ENCODE results near the gene COX7A1. TPM values are rescaled to one million over a fixed set of nuclear protein-coding genes. Genes with fewer than 3 reads are reported as not detected.
"Not testable (repeated sequence)": the region's sequence is repeated elsewhere in the genome, so short reads cannot be mapped to it uniquely, and the experiment has no call there.

Gene COX7A1
- total and polyA plus RNA-seq, 7 donors: 571 to 1,741 (median 1,453) TPM

GRCh38 chr19:36183245-36183628 is 31.0 kb upstream of the COX7A1 start:
- Histone ChIP-seq H3K4me1 (no peaks in the 10 kb centered on the region), H3K9me3 (no peaks in the 10 kb centered on the region), H3K27ac (peak overlapping the region; percentile 77), H3K27me3 (ENCODE audit: insufficient read depth in 3 of 3, low read length in 2 of 3) (no peaks in the 10 kb centered on the region), H3K36me3 (ENCODE audit: insufficient read depth in 1 of 2, low read depth in 1 of 2) (peaks cover 0 to 16% of the 10 kb centered on the region in 2 donors), H3K4me3 (no peak overlapping the region)
- WGBS, 3 donors: 26 to 49% (median 33%) methylated on average over 10 of the region's 10 CpGs
- TF ChIP-seq CTCF (IDR thresholded peaks at IDR 0.05): no peak
- intact Hi-C loops (cut with DNase I): loop anchor here in 1 of 2 donors (10.0 kb wide), 1 partner anchor 312 kb away; no protein-coding TSS in a partner anchor
- ATAC-seq (peak; percentile 88 to 94 (median 91)), DNase-seq (no peak)

GRCh38 chr19:36182612-36183244 is 30.5 kb upstream of the COX7A1 start:
- ATAC-seq: peak; percentile 39 to 51 (median 44)
- no peak overlapping the region for H3K4me3 ChIP-seq
- no peak for TF ChIP-seq CTCF (IDR thresholded peaks at IDR 0.05)
- no peak for DNase-seq
- peaks cover 0 to 16% of the 10 kb centered on the region in 2 donors for H3K36me3 ChIP-seq (ENCODE audit: insufficient read depth in 1 of 2, low read depth in 1 of 2)
- H3K27me3 ChIP-seq (ENCODE audit: insufficient read depth in 3 of 3, low read length in 2 of 3): no peaks in the 10 kb centered on the region
- intact Hi-C loops (cut with DNase I): loop anchor here in 1 of 2 donors (10.0 kb wide), 1 partner anchor 312 kb away; no protein-coding TSS in a partner anchor
- H3K9me3 ChIP-seq: no peaks in the 10 kb centered on the region
- WGBS, 3 donors: 49 to 67% (median 57%) methylated on average over 17 of the region's 17 CpGs
- peaks cover 3% of the 10 kb centered on the region for H3K4me1 ChIP-seq
- H3K27ac ChIP-seq: peak overlapping the region; percentile 77

GRCh38 chr19:36179077-36179476 is 26.8 kb upstream of the COX7A1 start:
- H3K4me3 ChIP-seq; DNase-seq; H3K27ac ChIP-seq; ATAC-seq; H3K9me3 ChIP-seq; intact Hi-C loops (cut with DNase I); H3K27me3 ChIP-seq (ENCODE audit: insufficient read depth in 3 of 3, low read length in 2 of 3); H3K4me1 ChIP-seq: not testable (repeated sequence)
- 39 to 63% (median 62%) methylated on average over 2 of the region's 2 CpGs for WGBS, 3 donors
- H3K36me3 ChIP-seq (ENCODE audit: insufficient read depth in 1 of 2, low read depth in 1 of 2): peaks cover 0 to 16% of the 10 kb centered on the region in 2 donors

- not testable (repeated sequence) for DNase-seq; H3K9me3 ChIP-seq; H3K36me3 ChIP-seq (ENCODE audit: insufficient read depth in 1 of 2, low read depth in 1 of 2); ATAC-seq; H3K27ac ChIP-seq; H3K27me3 ChIP-seq (ENCODE audit: insufficient read depth in 3 of 3, low read length in 2 of 3); H3K4me3 ChIP-seq; H3K4me1 ChIP-seq
- intact Hi-C loops (cut with DNase I): loop anchor here in 1 of 2 donors (2.0 kb wide), 1 partner anchor 47 kb away; no protein-coding TSS in a partner anchor
- WGBS, 3 donors: 79 to 88% (median 83%) methylated on average over 7 to 8 of the region's 8 CpGs
Measured at GRCh38 chr19:36173846-36174245, 21.6 kb upstream of the COX7A1 start.

GRCh38 chr19:36172852-36173251 is 20.6 kb upstream of the COX7A1 start:
- H3K27me3 ChIP-seq (ENCODE audit: insufficient read depth in 3 of 3, low read length in 2 of 3): no peaks in the 10 kb centered on the region
- no peak overlapping the region for H3K27ac ChIP-seq
- ATAC-seq: no peak
- no peak for DNase-seq
- no peaks in the 10 kb centered on the region for H3K9me3 ChIP-seq
- 88 to 90% (median 88%) methylated on average over 5 of the region's 5 CpGs for WGBS, 3 donors
- TF ChIP-seq CTCF (IDR thresholded peaks at IDR 0.05): no peak
- H3K4me1 ChIP-seq: peaks cover 5% of the 10 kb centered on the region
- H3K4me3 ChIP-seq: no peak overlapping the region
- intact Hi-C loops (cut with DNase I): loop anchor here in 1 of 2 donors (2.0 kb wide), 1 partner anchor 46 kb away; no protein-coding TSS in a partner anchor
- no peaks in the 10 kb centered on the region for H3K36me3 ChIP-seq (ENCODE audit: insufficient read depth in 1 of 2, low read depth in 1 of 2)
